Activated CD4-positive, alpha-beta T cell treated with anti-CD3 and anti-CD28 coated beads for 36 hours (primary cell): ENCODE data around the gene FCN1. TPM values are rescaled to one million over a fixed set of nuclear protein-coding genes. Genes with fewer than 3 reads are reported as not detected.

Experiments
- ATAC-seq: fragments of 200-7000 bp; cut with Tn5 transposase; one replicate; pipeline ENCODE4 v1.10.0; 2021; ENCODE audit warnings: mild to moderate bottlenecking, moderate library complexity
- CTCF ChIA-PET: fragments of 350-600 bp; sonication (Branson Sonifier 250); formaldehyde crosslinking; loops from one replicate; lab custom pipeline; 2021; ENCODE audit warnings: antibody characterized with exemption; lab: Charles Lee
- POLR2A ChIA-PET: fragments of 350-600 bp; sonication (Branson Sonifier 250); formaldehyde crosslinking; loops from one replicate; lab custom pipeline; 2021; ENCODE audit warnings: antibody characterized with exemption, inconsistent platforms; lab: Charles Lee
- DNase-seq: peaks from one replicate; pipeline ENCODE4 v3.0.0-alpha.2; 2020
- H3K27ac Mint-ChIP-seq: one replicate; pipeline ENCODE4 v1.8.0; 2021; ENCODE audit warnings: mixed read lengths
- H3K27me3 Mint-ChIP-seq: one replicate; pipeline ENCODE4 v1.8.0; 2021; ENCODE audit warnings: mixed read lengths
- H3K36me3 Mint-ChIP-seq: one replicate; pipeline ENCODE4 v1.8.0; 2021; ENCODE audit warnings: low read depth, mixed read lengths
- H3K4me1 Mint-ChIP-seq: one replicate; pipeline ENCODE4 v1.8.0; 2021; ENCODE audit warnings: mixed read lengths
- H3K4me3 Mint-ChIP-seq: one replicate; pipeline ENCODE4 v1.8.0; 2021; ENCODE audit warnings: mild to moderate bottlenecking, moderate library complexity, mixed read lengths
- H3K9me3 Mint-ChIP-seq: one replicate; pipeline ENCODE4 v1.8.0; 2021; ENCODE audit warnings: low read depth, mixed read lengths
- intact Hi-C, 2 experiments: fragments of 100-400 bp; cut with DNase I in 1 of 2; cut with micrococcal nuclease in 1 of 2; formaldehyde crosslinking; loops; one replicate each; pipeline versions ENCODE4 v1.14.2 to v1.15.1; 2022 to 2024; cut with DNase I, micrococcal nuclease
- total RNA-seq, 2 experiments: library from RNA; stranded (reverse); gene quantifications; one replicate each; pipeline ENCODE4 v1.2.3, GENCODE V29; 2021

Gene FCN1
- total RNA-seq, 2 experiments from 2014 or later = not detected

DNA sequence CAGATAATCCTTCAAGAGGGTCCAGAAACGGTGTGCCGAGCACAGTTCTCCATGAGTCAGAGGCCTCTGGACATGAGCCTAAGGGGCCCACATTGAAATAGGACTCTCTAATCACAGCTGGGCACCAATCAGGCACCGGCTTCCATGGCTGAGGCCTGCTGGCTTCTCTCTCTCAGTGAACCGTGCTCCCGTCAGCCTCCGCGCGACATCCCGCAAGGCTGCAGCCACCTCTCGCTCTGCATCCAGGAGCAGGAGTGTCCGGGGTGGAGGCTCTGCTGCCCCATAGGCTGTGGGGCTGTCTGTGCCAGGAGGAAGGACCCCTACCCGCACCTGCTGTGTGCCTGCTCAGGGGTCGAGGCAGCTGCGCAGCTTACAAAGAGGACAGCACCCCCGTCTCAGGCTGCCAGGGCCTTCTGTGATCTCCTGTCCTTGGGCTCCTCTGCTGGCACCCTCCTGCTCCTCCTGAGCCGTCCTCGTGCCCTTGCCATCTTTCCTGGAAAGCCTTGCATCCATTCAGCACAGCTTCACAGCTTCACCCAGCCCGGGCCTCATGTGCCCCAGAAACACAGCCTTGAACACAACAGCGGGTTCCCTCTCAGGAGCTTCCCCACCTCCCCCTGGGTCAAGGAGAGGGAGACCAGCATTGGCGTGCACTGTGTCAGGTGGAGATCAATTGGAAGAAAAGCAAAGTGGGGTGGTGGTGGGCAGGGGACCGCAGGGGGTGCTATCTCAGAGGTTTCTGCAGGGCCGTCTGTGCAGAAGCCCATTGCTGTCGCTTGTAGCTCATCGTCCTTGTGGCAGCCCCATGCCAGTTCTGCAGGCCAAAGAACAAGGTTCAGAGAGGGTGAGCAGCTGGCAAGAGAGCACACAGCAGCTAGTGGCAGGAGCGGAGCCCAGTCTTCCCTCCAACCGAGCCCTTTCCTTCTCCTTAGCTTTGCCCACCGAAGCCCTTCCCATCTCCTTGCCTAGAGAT, 22.8 kb upstream of the FCN1 start:
- Mint-ChIP-seq H3K4me3 (no peak overlapping the region), H3K27me3 (no peaks in the 10 kb centered on the region), H3K9me3 (no peaks in the 10 kb centered on the region), H3K36me3 (no peaks in the 10 kb centered on the region), H3K27ac (no peak overlapping the region), H3K4me1 (no peaks in the 10 kb centered on the region)
- POLR2A ChIA-PET = interaction anchor here (0.6 kb wide), 1 partner anchor 495 kb away, joined by 14 read pairs; no protein-coding TSS in a partner anchor
- no peak for DNase-seq
- CTCF ChIA-PET = no interaction called here
- no peak for ATAC-seq
- intact Hi-C loops = no loop called here

DNA sequence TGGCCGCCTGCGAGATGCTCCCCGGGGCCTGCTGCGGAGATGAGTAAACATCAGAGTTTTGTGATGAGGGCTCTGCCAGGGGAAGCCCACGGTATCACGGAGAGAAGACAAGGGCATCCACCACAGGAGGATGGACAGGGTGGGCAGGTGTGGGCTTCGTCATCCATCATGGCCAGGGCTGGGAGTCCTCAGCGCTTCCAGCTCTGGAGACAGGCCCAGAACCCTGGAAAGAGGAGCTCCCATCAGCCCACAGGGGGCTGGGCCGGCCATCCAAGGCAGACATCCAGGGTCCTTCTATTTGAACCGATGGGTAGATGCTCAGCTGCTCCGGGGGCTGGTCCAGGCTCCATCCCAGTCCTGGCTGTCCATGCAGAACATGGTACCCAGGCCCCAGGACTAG, 22.1 kb upstream of the FCN1 start:
- Mint-ChIP-seq H3K4me3 (no peak overlapping the region), H3K36me3 (no peaks in the 10 kb centered on the region), H3K27ac (no peak overlapping the region), H3K4me1 (no peaks in the 10 kb centered on the region), H3K27me3 (no peaks in the 10 kb centered on the region), H3K9me3 (no peaks in the 10 kb centered on the region)
- DNase-seq (no peak), ATAC-seq (no peak)
- intact Hi-C loops = no loop called here
- POLR2A ChIA-PET = interaction anchor here (0.6 kb wide), 1 partner anchor 494 kb away, joined by 14 read pairs; no protein-coding TSS in a partner anchor
- CTCF ChIA-PET = no interaction called here

DNA sequence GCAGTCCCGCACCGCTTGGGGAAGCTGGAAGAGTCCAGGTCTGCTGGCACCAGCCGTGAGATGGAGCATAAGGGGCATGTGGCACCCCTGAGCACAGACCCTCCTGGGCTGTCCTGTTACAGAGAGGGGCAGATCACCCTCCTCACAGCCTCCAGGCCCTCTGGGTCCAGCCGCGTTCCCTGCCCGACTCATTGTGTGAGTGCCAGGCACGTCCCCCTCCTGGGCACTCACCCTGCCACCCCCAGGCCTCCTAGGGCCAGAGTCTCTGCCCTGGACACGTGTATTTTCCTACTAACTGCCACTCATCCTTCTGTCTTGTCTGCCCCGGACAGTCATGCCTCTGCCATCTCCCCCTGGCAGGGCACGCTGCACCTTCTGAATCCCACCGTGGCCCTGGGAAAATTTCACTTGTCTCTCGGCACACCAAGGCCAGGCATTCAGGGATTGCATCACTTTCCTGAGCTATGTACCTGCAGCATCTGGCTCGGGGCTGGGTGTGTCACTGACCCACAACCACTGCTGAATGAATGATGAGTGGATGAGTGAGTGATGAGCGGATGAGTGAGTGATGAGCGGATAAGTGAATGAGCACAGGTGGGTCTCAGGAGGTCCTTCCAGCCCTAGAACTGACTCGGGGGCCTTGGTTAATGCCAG, 21.5 kb upstream of the FCN1 start:
- intact Hi-C loops = no loop called here
- Mint-ChIP-seq H3K4me1 (no peaks in the 10 kb centered on the region), H3K36me3 (no peaks in the 10 kb centered on the region), H3K27me3 (no peaks in the 10 kb centered on the region), H3K9me3 (no peaks in the 10 kb centered on the region), H3K4me3 (no peak overlapping the region), H3K27ac (no peak overlapping the region)
- ATAC-seq (no peak), DNase-seq (no peak)
- ChIA-PET POLR2A (no interaction called here), CTCF (no interaction called here)

DNA sequence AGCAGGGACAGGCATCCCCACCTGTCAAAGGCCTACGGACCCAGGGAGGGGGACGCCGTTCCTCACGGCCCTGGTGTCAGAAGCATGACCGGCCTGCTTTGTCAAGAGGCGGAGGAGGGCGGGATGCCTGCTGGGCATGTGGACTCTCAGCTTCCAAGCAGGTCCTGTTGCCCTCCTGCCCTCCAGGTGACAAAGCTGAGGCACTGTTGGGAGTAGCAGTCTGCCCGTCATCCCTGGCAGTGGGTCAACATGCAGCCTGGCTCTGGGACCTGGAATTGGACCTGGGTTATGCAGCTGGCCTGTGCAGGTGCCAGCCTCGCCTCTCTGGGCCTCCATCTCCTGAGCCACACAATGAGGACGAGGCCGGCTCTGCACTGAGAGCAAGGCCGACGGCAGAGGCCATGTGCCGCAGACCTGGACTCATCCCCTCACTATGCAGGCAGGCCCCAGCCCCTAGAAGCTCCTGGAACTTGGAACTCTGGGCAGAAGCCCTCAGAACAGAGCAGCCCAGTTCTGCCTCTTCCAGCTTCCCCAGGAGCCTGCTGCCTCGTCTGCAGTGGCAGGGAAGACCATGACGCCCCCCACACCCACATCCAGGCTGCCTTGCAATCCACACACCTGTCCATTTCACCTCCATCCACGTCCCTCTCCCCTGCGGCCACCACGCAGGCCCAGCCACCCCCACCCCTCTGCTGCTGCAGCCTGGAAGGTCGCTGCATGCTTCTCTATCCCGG, 20.8 kb upstream of the FCN1 start:
- ChIA-PET POLR2A (no interaction called here), CTCF (no interaction called here)
- Mint-ChIP-seq H3K27me3 (no peaks in the 10 kb centered on the region), H3K27ac (no peak overlapping the region), H3K4me1 (no peaks in the 10 kb centered on the region), H3K36me3 (no peaks in the 10 kb centered on the region), H3K4me3 (no peak overlapping the region), H3K9me3 (no peaks in the 10 kb centered on the region)
- ATAC-seq (no peak), DNase-seq (no peak)
- intact Hi-C loops = no loop called here

DNA sequence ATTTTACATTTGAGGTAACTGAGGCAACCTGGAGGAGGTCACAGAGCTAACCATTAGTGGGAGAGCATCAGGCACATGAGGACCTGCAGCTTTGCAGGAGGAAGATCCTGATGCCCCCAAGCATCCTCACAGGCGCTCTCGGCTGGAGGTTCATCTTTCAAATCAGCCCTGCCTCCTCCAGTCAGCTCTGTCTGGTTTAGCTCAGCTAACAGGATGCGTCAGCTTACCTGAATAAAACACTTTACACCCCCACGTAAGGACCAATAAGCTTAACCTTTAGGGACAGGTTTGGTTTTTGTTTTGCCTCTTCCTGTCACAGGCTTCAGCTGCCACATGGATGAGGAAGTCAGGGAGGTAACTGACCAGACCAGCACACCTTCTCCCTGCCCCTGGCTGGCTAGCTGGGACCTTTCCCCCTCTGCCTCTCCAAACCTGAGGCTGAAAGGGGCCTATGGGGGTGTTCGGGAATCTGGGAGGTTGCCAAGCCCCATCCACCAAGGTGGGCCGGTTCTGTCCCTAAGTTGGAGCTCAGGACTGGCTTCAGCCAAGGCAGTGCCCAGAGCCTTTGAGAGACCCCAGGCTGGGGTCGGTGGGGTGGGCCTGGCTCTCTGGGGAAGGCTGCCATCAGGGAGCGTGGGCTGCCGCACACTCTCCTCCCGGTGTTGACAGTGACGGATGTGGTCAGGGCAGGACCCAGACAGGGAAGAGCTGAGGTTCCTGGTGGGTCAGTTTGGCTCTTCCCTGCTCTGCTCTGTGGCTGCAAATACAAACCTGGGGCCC, 20.0 kb upstream of the FCN1 start:
- intact Hi-C loops = no loop called here
- Mint-ChIP-seq H3K4me1 (no peaks in the 10 kb centered on the region), H3K36me3 (no peaks in the 10 kb centered on the region), H3K27ac (no peak overlapping the region), H3K9me3 (no peaks in the 10 kb centered on the region), H3K27me3 (no peaks in the 10 kb centered on the region), H3K4me3 (no peak overlapping the region)
- ATAC-seq (no peak), DNase-seq (no peak)
- ChIA-PET POLR2A (no interaction called here), CTCF (no interaction called here)

DNA sequence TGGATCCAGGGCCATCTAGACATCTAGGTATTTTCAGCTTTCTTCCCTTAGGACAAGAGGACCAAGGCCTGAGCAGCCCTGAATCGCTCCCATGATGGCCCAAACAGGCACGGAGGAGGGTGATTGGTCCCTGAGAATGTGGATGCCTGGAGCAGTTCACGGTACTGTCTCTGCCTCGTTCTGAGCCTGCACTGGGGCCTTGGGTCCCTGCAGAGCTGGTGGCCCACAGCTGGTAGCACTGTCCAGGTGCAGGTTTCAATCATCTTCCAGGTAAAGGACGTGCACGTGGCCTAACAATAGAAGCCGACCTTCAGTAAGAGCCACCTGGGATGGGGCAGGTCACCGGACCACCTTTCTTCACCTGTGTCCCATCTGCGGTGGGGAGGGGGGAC, 19.4 kb upstream of the FCN1 start:
- Mint-ChIP-seq H3K36me3 (no peaks in the 10 kb centered on the region), H3K4me3 (no peak overlapping the region), H3K9me3 (no peaks in the 10 kb centered on the region), H3K27me3 (peaks cover under 1% of the 10 kb centered on the region), H3K4me1 (no peaks in the 10 kb centered on the region), H3K27ac (no peak overlapping the region)
- ATAC-seq = no peak
- intact Hi-C loops = no loop called here
- POLR2A ChIA-PET = no interaction called here
- CTCF ChIA-PET = no interaction called here
- DNase-seq = no peak

DNA sequence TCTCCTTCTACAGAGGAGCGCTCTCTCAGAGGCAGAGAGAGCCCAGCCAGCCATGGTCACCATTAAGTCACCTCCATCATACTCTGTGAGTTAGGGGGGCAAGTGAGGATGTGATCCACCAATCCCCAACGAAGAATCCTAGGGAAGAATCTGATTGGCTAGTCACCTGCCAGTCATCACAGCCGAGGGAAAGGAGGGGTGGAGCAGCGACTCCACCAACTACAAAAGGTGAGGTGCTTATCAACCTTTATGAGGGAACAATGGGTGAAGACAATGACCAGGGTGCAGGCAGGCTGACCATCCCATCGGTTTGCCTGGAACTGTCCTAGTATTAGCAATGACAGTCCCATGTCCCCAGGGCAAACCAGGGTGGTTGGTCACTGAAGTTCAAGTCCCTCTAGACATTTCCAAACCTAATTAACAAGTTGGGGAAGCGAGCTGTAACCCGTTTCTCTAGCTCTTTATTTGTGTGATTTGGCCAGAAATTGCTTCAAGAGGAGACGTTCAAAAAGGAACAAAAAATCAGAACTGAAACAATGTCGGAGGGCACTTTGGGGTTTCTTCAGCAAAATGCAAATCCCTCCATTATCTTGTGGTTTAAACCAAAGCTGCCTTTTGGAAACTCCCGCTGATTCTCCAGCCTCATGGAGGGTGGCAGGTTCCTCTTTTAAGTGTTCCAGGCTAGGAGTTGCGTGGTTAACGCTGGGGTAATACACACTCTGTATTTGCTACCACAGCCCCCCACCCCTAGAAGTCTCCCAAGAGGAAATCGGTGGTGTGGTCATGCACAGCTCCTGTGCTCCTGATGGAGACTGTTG, 18.8 kb upstream of the FCN1 start:
- ChIA-PET CTCF (no interaction called here), POLR2A (no interaction called here)
- DNase-seq (no peak), ATAC-seq (no peak)
- intact Hi-C loops = no loop called here
- Mint-ChIP-seq H3K27ac (no peak overlapping the region), H3K4me3 (no peak overlapping the region), H3K9me3 (no peaks in the 10 kb centered on the region), H3K36me3 (no peaks in the 10 kb centered on the region), H3K4me1 (no peaks in the 10 kb centered on the region), H3K27me3 (peaks cover 5% of the 10 kb centered on the region)

DNA sequence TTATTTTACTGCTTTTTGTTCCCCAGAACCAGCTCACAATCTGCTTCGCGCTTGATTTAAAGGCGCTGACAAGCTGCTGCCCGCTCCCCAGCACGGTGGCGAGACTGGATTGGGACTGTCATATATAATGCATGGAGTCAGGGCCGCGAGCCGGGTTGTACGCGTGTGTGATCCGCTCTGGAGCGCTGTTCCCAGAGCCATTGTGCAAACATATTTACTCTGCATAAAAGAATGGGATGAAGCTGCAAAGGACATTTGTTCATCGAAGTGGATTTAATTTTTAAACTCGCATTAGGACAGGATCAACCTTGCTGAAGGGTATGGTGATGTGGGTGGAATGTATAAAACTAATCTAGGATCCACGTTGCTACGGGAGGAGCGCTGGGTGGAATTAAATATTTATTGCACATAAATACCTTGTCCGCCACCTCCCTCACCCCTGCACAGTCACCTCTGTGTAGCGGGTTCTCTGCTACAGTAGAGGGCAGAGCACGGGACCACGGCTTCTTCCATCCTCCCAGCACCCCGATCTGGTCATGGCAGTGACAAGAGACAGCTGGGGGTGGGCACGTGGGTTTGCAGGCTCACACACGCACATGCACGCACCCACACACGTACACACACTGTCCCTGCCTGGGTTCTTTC, 18.1 kb upstream of the FCN1 start:
- Mint-ChIP-seq H3K36me3 (no peaks in the 10 kb centered on the region), H3K9me3 (no peaks in the 10 kb centered on the region), H3K4me1 (no peaks in the 10 kb centered on the region), H3K4me3 (no peak overlapping the region), H3K27me3 (peaks cover 7% of the 10 kb centered on the region), H3K27ac (no peak overlapping the region)
- no peak for DNase-seq
- no peak for ATAC-seq
- ChIA-PET CTCF (no interaction called here), POLR2A (no interaction called here)
- intact Hi-C loops = no loop called here

DNA sequence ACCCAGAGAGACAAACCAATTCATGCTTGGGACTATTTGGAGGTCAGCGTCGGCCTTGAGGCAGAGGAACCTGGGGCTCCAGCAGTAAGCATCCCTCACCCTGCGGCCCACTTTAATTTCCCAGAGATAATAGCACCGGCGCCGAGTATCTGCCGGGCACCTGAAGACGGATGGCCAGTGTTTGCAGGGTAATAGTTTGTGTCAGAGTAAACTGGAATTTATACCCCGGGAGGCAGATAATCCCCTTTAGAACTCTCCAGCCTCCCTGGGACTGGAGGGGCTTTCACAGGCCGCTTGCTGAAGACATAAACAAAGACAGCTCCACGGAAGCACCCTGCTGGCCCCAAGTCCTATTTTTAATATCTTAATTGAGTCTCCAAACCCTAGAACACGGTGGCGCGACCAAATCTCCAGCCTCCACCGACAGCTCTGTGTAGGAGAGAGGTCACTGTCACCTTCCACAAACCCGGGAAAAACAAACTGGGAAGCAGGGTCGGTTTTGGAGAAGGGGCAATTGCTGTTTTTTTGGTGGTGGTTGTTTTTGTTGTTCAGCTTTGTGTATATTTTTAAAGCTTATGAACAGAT, 17.4 kb upstream of the FCN1 start:
- H3K9me3 Mint-ChIP-seq = no peaks in the 10 kb centered on the region
- H3K36me3 Mint-ChIP-seq = no peaks in the 10 kb centered on the region
- CTCF ChIA-PET = no interaction called here
- no peaks in the 10 kb centered on the region for H3K4me1 Mint-ChIP-seq
- H3K4me3 Mint-ChIP-seq = no peak overlapping the region
- DNase-seq = no peak
- H3K27me3 Mint-ChIP-seq = peaks cover 11% of the 10 kb centered on the region
- intact Hi-C loops = no loop called here
- no peak overlapping the region for H3K27ac Mint-ChIP-seq
- POLR2A ChIA-PET = no interaction called here
- no peak for ATAC-seq

DNA sequence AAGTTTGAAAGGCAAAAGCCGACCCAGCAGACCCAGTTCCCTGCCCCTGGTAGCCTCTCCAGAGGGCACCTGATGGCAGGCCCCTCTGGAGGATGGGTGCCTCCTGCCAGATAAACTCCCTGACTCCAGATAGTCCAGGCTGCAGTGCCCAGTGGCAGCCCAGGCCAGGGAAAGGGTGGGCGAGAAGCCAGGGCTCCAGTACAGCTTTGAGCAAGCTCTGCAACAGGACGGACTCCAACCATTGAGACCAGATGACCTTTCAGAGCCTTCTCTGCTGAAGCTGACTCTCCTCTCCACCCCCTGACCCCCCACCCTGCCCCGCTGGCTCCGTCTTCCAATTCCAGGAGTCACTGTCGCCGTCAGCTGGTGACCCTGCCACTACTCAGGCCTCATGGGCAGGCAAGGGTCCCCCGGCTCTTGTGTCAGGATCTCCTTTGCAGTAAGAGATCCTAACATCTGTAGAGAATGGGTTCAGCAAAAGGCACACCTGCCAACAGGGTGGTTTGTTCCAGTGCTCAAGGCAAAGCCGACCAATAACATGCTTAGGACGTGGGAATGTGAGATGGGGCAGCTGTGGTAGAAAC, 15.5 kb upstream of the FCN1 start:
- no peaks in the 10 kb centered on the region for H3K4me1 Mint-ChIP-seq
- H3K9me3 Mint-ChIP-seq = no peaks in the 10 kb centered on the region
- peaks cover 13% of the 10 kb centered on the region for H3K27me3 Mint-ChIP-seq
- ATAC-seq (no peak), DNase-seq (no peak)
- ChIA-PET POLR2A (no interaction called here), CTCF (no interaction called here)
- no peaks in the 10 kb centered on the region for H3K36me3 Mint-ChIP-seq
- H3K4me3 Mint-ChIP-seq = no peak overlapping the region
- intact Hi-C loops = no loop called here
- no peak overlapping the region for H3K27ac Mint-ChIP-seq
